ENCODE data around the gene NRIP1. TPM values are rescaled to one million over a fixed set of nuclear protein-coding genes. Genes with fewer than 3 reads are reported as not detected.

NRIP1 gene
- total RNA-seq, 1 donor from 2014 or later: 104 TPM

GRCh38 chr21:15011967-15012366 lies 52.8 kb downstream of the NRIP1 start:
- no peak for DNase-seq (ENCODE audit: low spot score in 2 of 2, unreplicated experiment in 2 of 2)
- Mint-ChIP-seq H3K36me3 (peaks cover 31% of the 10 kb centered on the region), H3K27me3 (ENCODE audit: low read depth) (no peaks in the 10 kb centered on the region), H3K9me3 (peaks cover 12% of the 10 kb centered on the region), H3K4me3 (no peak overlapping the region), H3K4me1 (peaks cover 24% of the 10 kb centered on the region), H3K27ac (peak overlapping the region; percentile 56)
- TF ChIP-seq, protein P1, sequence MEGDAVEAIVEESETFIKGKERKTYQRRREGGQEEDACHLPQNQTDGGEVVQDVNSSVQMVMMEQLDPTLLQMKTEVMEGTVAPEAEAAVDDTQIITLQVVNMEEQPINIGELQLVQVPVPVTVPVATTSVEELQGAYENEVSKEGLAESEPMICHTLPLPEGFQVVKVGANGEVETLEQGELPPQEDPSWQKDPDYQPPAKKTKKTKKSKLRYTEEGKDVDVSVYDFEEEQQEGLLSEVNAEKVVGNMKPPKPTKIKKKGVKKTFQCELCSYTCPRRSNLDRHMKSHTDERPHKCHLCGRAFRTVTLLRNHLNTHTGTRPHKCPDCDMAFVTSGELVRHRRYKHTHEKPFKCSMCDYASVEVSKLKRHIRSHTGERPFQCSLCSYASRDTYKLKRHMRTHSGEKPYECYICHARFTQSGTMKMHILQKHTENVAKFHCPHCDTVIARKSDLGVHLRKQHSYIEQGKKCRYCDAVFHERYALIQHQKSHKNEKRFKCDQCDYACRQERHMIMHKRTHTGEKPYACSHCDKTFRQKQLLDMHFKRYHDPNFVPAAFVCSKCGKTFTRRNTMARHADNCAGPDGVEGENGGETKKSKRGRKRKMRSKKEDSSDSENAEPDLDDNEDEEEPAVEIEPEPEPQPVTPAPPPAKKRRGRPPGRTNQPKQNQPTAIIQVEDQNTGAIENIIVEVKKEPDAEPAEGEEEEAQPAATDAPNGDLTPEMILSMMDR (IDR thresholded peaks at IDR 0.05; ENCODE audit: unreplicated experiment): no peak

DNA sequence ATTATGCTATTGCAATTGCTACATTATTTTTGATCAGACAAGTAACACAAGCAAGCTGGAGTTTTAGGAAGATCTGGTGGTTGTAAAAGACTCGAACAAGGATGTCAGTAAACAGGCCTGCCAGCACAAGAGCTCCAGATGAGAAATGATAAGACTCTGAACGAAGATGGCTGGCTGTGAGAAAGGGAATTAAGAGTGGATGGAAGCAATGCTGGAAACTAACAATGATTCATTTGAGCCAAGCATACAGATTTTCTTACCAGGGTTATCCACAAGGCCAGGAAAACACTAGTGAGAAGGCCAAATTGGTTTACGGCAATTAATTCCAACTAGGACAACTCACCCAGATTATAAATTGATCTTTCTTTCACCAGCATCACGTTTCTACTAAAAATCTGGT lies 54.2 kb downstream of the NRIP1 start:
- Mint-ChIP-seq H3K9me3 (peaks cover 6% of the 10 kb centered on the region), H3K27me3 (ENCODE audit: low read depth) (no peaks in the 10 kb centered on the region), H3K27ac (peak overlapping the region; percentile 72), H3K4me1 (peaks cover 35% of the 10 kb centered on the region), H3K4me3 (no peak overlapping the region), H3K36me3 (peaks cover 24% of the 10 kb centered on the region)
- TF ChIP-seq, protein P1 (IDR thresholded peaks at IDR 0.05; ENCODE audit: unreplicated experiment): no peak
- DNase-seq (ENCODE audit: low spot score in 2 of 2, unreplicated experiment in 2 of 2): no peak

GRCh38 chr21:15009837-15010363 lies 54.9 kb downstream of the NRIP1 start:
- peaks cover 24% of the 10 kb centered on the region for H3K36me3 Mint-ChIP-seq
- TF ChIP-seq, protein P1 (IDR thresholded peaks at IDR 0.05; ENCODE audit: unreplicated experiment): no peak
- H3K4me1 Mint-ChIP-seq: peaks cover 42% of the 10 kb centered on the region
- H3K27me3 Mint-ChIP-seq (ENCODE audit: low read depth): no peaks in the 10 kb centered on the region
- peaks cover 6% of the 10 kb centered on the region for H3K9me3 Mint-ChIP-seq
- H3K27ac Mint-ChIP-seq: peak overlapping the region; percentile 40
- no peak overlapping the region for H3K4me3 Mint-ChIP-seq
- DNase-seq (ENCODE audit: low spot score in 2 of 2, unreplicated experiment in 2 of 2): no peak

DNA sequence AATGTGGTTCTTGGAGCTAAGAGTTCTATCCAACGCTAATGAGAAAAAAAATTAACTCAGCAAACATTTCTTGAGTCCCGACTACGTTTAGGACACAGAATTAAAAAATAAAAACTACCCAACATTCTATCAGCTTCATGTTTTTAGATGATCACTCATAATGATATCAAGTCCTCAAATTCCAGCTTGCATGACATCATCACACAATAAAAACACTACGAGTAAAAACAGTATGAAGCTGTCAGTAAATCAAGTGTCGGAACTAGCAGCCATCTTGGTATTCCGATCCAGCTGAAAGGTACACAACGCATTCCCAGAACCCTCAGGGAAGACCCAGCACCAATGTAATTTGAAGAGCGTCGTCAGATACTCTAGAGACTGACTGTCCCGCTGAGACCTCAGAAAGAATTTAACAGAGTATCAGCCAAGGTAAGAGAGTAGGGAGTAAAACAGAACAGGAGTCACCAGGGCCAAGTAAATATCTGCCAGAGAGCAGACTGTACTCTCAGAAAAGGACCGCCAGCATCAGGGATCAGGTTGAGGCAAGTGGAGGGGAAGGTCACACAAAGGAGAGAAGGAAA lies 57.0 kb downstream of the NRIP1 start:
- no peaks in the 10 kb centered on the region for H3K27me3 Mint-ChIP-seq (ENCODE audit: low read depth)
- TF ChIP-seq, protein P1 (IDR thresholded peaks at IDR 0.05; ENCODE audit: unreplicated experiment): no peak
- no peak for DNase-seq (ENCODE audit: low spot score in 2 of 2, unreplicated experiment in 2 of 2)
- H3K36me3 Mint-ChIP-seq: peaks cover 24% of the 10 kb centered on the region
- H3K4me1 Mint-ChIP-seq: peaks cover 47% of the 10 kb centered on the region
- H3K9me3 Mint-ChIP-seq: peaks cover 6% of the 10 kb centered on the region
- no peak overlapping the region for H3K4me3 Mint-ChIP-seq
- H3K27ac Mint-ChIP-seq: peak overlapping the region; percentile 5

- peaks cover 55% of the 10 kb centered on the region for H3K4me1 Mint-ChIP-seq
Observed at GRCh38 chr21:15006594-15007230, 58.1 kb downstream of the NRIP1 start.

More at GRCh38 chr21:15006594-15007230, 58.1 kb downstream of the NRIP1 start:
- H3K36me3 Mint-ChIP-seq: peaks cover 24% of the 10 kb centered on the region
- TF ChIP-seq, protein P1 (IDR thresholded peaks at IDR 0.05; ENCODE audit: unreplicated experiment): no peak
- H3K4me3 Mint-ChIP-seq: no peak overlapping the region
- peak overlapping the region; percentile 76 for H3K27ac Mint-ChIP-seq
- peaks cover 6% of the 10 kb centered on the region for H3K9me3 Mint-ChIP-seq
- H3K27me3 Mint-ChIP-seq (ENCODE audit: low read depth): no peaks in the 10 kb centered on the region
- no peak for DNase-seq (ENCODE audit: low spot score in 2 of 2, unreplicated experiment in 2 of 2)

All from mesothelial cell of epicardium (in vitro differentiated cells).